K562 (cell line): ENCODE results near the gene SLC35G4. TPM values are rescaled to one million over a fixed set of nuclear protein-coding genes. Genes with fewer than 3 reads are reported as not detected.

Experiments
- ATAC-seq: fragments of 200-7000 bp; cut with Tn5 transposase; 3 replicates; pipeline ENCODE4 v1.9.1; 2020; ENCODE audit warnings: moderate library complexity
- BruUV-seq: library from RNA; stranded (reverse); fragments of 400-500 nt; replicated peaks from 2 replicates; lab custom pipeline; 2021; lab: Mats Ljungman, UMichigan
- CTCF ChIA-PET: fragments of 300-600 bp; formaldehyde crosslinking; extraction: SDS; loops from one replicate; lab custom pipeline; 2021; ENCODE audit warnings: low intra/inter-chr PET ratio; lab: Yijun Ruan, JAX
- POLR2A ChIA-PET: fragments of 300-600, 350-650 bp; sonication (Branson Sonifier 250); formaldehyde crosslinking; extraction: SDS; loops from one replicate; lab custom pipeline; 2021; ENCODE audit warnings: antibody characterized with exemption, inconsistent platforms; lab: Yijun Ruan, JAX
- DNase-seq, 4 experiments: peaks; one replicate each; pipeline versions ENCODE4 v3.0.0 to v3.0.0-alpha.2; 2011 to 2018; ENCODE audit warnings: low spot score in 3 of 4, mixed read lengths in 3 of 4; ENCODE audit errors: extremely low read depth in 1 of 4
- FAIRE-seq: peaks from 2 replicates; lab custom pipeline; 2011; peaks lifted over from hg19 to GRCh38; lab: Jason Lieb, UNC
- H2AFZ ChIP-seq: 2 replicates; pipeline ENCODE4 v1.6.0; 2011; ENCODE audit warnings: low read depth, low read length, control low read depth, inconsistent platforms
- H3K27ac ChIP-seq: fragments of 200-600 bp; 3 replicates; pipeline ENCODE4 v1.8.0; 2011; ENCODE audit warnings: low read depth, mild to moderate bottlenecking, control low read depth, inconsistent platforms, low read length, moderate library complexity, mixed read lengths; ENCODE audit errors: extremely low read depth
- H3K27me3 ChIP-seq, 2 experiments: fragments of 300-600 bp in 1 of 2; 2 replicates in 1 of 2; 3 replicates in 1 of 2; pipeline versions ENCODE4 v1.6.0 to v1.8.0; 2011; ENCODE audit warnings: inconsistent platforms in 2 of 2, low read length in 2 of 2, mild to moderate bottlenecking in 1 of 2, mixed read lengths in 1 of 2, moderate library complexity in 1 of 2; ENCODE audit not compliant: control insufficient read depth in 2 of 2, insufficient read depth in 2 of 2
- H3K36me3 ChIP-seq: fragments of 300-600 bp; 3 replicates; pipeline ENCODE4 v1.8.0; 2011; ENCODE audit warnings: mild to moderate bottlenecking, low read length, inconsistent platforms; ENCODE audit not compliant: control insufficient read depth, insufficient read depth
- H3K4me1 ChIP-seq, 2 experiments: fragments of 200-600 bp in 1 of 2; replicated peaks in 1 of 2; 2 replicates in 1 of 2; 3 replicates in 1 of 2; pipeline versions ENCODE4 v1.5.1 to v1.8.0; 2011; ENCODE audit warnings: inconsistent platforms in 2 of 2, low read length in 2 of 2, mild to moderate bottlenecking in 1 of 2, mixed read lengths in 1 of 2, moderate library complexity in 1 of 2; ENCODE audit not compliant: control insufficient read depth in 2 of 2, insufficient read depth in 2 of 2
- H3K4me2 ChIP-seq: 2 replicates; pipeline ENCODE4 v1.6.1; 2011; ENCODE audit warnings: low read length, control low read depth, inconsistent platforms, mixed read lengths; ENCODE audit not compliant: insufficient read depth
- H3K4me3 ChIP-seq: fragments of 200-600 bp; sonication (generic), shearing (Covaris generic); 2 replicates; pipeline ENCODE4 v1.5.1; 2016; ENCODE audit warnings: control low read depth, inconsistent platforms
- H3K79me2 ChIP-seq: fragments of 200-600 bp; 3 replicates; pipeline ENCODE4 v1.8.0; 2011; ENCODE audit warnings: low read length, inconsistent platforms; ENCODE audit not compliant: control insufficient read depth, insufficient read depth
- H3K9ac ChIP-seq, 2 experiments: 2 replicates each; pipeline versions ENCODE4 v1.6.0 to v1.6.1; 2011; ENCODE audit warnings: low read depth in 2 of 2, low read length in 2 of 2, control low read depth in 1 of 2, inconsistent platforms in 1 of 2, mild to moderate bottlenecking in 1 of 2, mixed read lengths in 1 of 2; ENCODE audit not compliant: insufficient read depth in 1 of 2
- H3K9me1 ChIP-seq: one replicate; pipeline ENCODE4 v1.6.0; 2011; ENCODE audit warnings: inconsistent platforms, mild to moderate bottlenecking, low read length, moderate library complexity; ENCODE audit not compliant: control insufficient read depth, insufficient read depth
- H3K9me3 ChIP-seq: replicated peaks from 2 replicates; pipeline ENCODE4 v1.5.1; 2011; ENCODE audit warnings: low read depth, low read length, inconsistent platforms; ENCODE audit not compliant: control insufficient read depth, insufficient read depth
- H4K20me1 ChIP-seq: replicated peaks from 2 replicates; pipeline ENCODE4 v1.6.1; 2011; ENCODE audit warnings: low read length, inconsistent platforms, mixed read lengths; ENCODE audit not compliant: control insufficient read depth, insufficient read depth
- BRD9 ChIP-seq: fragments of 450-650 bp; IDR thresholded peaks from 2 replicates; pipeline ENCODE4 v1.6.1; 2018; ENCODE audit warnings: low read depth; ENCODE audit not compliant: partially characterized antibody
- DACH1 ChIP-seq: fragments of 450-650 bp; IDR thresholded peaks from 2 replicates; pipeline ENCODE4 v1.6.1; 2018; ENCODE audit not compliant: partially characterized antibody
- ELK1 ChIP-seq: sonication (generic); formaldehyde crosslinking; IDR thresholded peaks from 2 replicates; pipeline ENCODE4 v1.8.1; 2022; ENCODE audit warnings: missing genetic modification reagents
- GMEB1 ChIP-seq: fragments of 250-450 bp; sonication (Bioruptor Pico); IDR thresholded peaks from 2 replicates; pipeline ENCODE4 v1.4.0; 2020; ENCODE audit warnings: mild to moderate bottlenecking
- JUND ChIP-seq, 2 experiments: IDR thresholded peaks; 2 replicates in 1 of 2; 3 replicates in 1 of 2; pipeline ENCODE4 v1.6.1; 2011; ENCODE audit warnings: borderline replicate concordance in 2 of 2, low read depth in 2 of 2, low read length in 2 of 2, improper control_type of control experiment in 1 of 2, missing biosample characterization in 1 of 2, missing genetic modification characterization in 1 of 2, missing genetic modification reagents in 1 of 2
- OTX1 ChIP-seq: fragments of 450-650 bp; formaldehyde crosslinking; IDR thresholded peaks from 2 replicates; pipeline ENCODE4 v1.4.0; 2022; ENCODE audit warnings: mild to moderate bottlenecking
- PYGO2 ChIP-seq: fragments of 450-650 bp; IDR thresholded peaks from 2 replicates; pipeline ENCODE4 v1.6.1; 2016; ENCODE audit warnings: mild to moderate bottlenecking, missing genetic modification characterization, moderate library complexity, missing compliant biosample characterization
- WGBS: fragments of 100-300 bp; shearing (Covaris generic); methylation state at CpG from one replicate; pipeline ENCODE4 v1.1.6; 2016; ENCODE audit warnings: low coverage, mixed read lengths; ENCODE audit not compliant: insufficient coverage; ENCODE audit errors: missing lambda C conversion rate; 5-methylcytosine and 5-hydroxymethylcytosine counted together
- in situ Hi-C: fragments of 300-500 bp; cut with MboI; formaldehyde crosslinking; loops from 4 replicates; pipeline ENCODE4 v1.15.0; 2018; ENCODE audit warnings: inconsistent platforms, mixed read lengths
- intact Hi-C: fragments of 100-400 bp; cut with micrococcal nuclease; formaldehyde crosslinking; loops from 2 replicates; pipeline ENCODE4 v1.14.2; 2022
- polyA plus RNA-seq, 8 experiments: library from polyadenylated mRNA; depleted of rRNA in 4 of 8; stranded (reverse) in 5 of 8; unstranded in 3 of 8; fragments of >200 nt; fragmentation: Nextera tagmentation in 2 of 8; fragmentation: Illumina TruSeq in 1 of 8; extraction: Ambion mirVana in 2 of 8; extraction: Trizol in 1 of 8; gene quantifications; 2 replicates each; pipeline versions ENCODE4 v1.2.1 to v1.2.3, GENCODE V29; 2011 to 2014; ENCODE audit warnings: inconsistent platforms in 1 of 8, missing spikeins in 1 of 8
- total RNA-seq, 7 experiments: library from RNA; depleted of rRNA in 6 of 7; stranded (reverse); fragments of >200 nt in 6 of 7; fragmentation: Illumina TruSeq in 2 of 7; extraction: Trizol in 2 of 7; gene quantifications; 2 replicates each; pipeline versions ENCODE4 v1.2.1 to v1.2.3, GENCODE V29; 2011 to 2021; ENCODE audit warnings: low replicate concordance in 1 of 7

The SLC35G4 gene
- total and polyA plus RNA-seq, 9 of the 15 experiments (the other 6 are each of a cell fraction or from before 2014, with no cell fraction given): not detected

GRCh38 chr18:11653521-11653920, 44.1 kb downstream of the SLC35G4 start:
- Histone ChIP-seq H3K27ac (no peak overlapping the region), H2AFZ (no peak overlapping the region), H3K9me1 (no peaks in the 10 kb centered on the region), H3K9ac (no peak overlapping the region), H4K20me1 (no peaks in the 10 kb centered on the region), H3K36me3 (no peaks in the 10 kb centered on the region), H3K79me2 (no peaks in the 10 kb centered on the region), H3K4me3 (no peak overlapping the region), H3K4me1 (no peaks in the 10 kb centered on the region), H3K4me2 (no peak overlapping the region), H3K9me3 (no peaks in the 10 kb centered on the region), H3K27me3 (peaks cover 11 to 33% of the 10 kb centered on the region in 2 experiments; a peak in 3 of 5 replicates)
- ATAC-seq (no peak), FAIRE-seq (no peak), DNase-seq (no peak)
- in situ Hi-C loops (loop anchor here (5.0 to 10.0 kb wide), 3 partner anchors 79 to 591 kb away; no protein-coding TSS in a partner anchor), intact Hi-C loops (loop anchor here (10.0 kb wide), 1 partner anchor 381 kb away; no protein-coding TSS in a partner anchor)
- TF ChIP-seq JUND (IDR thresholded peaks at IDR 0.05; ENCODE audit: borderline replicate concordance, low read depth, low read length) (no peak), JUND (tag; IDR thresholded peaks at IDR 0.05; ENCODE audit: borderline replicate concordance, low read depth, low read length) (no peak), BRD9 (no peak), OTX1 (CRISPR knock-in tag) (no peak), ELK1 (CRISPR knock-in tag) (no peak), GMEB1 (CRISPR knock-in tag) (no peak), DACH1 (no peak), PYGO2 (tag) (no peak)
- ChIA-PET POLR2A (interaction anchor here (0.6 kb wide), 2 partner anchors 100 to 722 kb away, joined by 3 read pairs; no protein-coding TSS in a partner anchor), CTCF (interaction anchor here (1.0 kb wide), 1 partner anchor 386 kb away, joined by 3 read pairs; no protein-coding TSS in a partner anchor)
- no TSS peak for BruUV-seq
- 2% methylated on average over 10 of the region's 10 CpGs for WGBS
